Ovary (tissue), 9 donors: ENCODE measurements around the gene MRPL2. TPM values are rescaled to one million over a fixed set of nuclear protein-coding genes. Genes with fewer than 3 reads are reported as not detected.

Experiments
- DNase-seq, 5 donors: peaks; one replicate each; pipeline ENCODE4 v3.0.0-alpha.2; 2019 to 2020
- H3K27ac ChIP-seq, 2 donors: fragments of 200-600 bp; one replicate each; pipeline versions ENCODE4 v1.5.1 to v1.8.0; 2019 to 2022
- H3K27me3 ChIP-seq: fragments of 200-600 bp; one replicate; pipeline ENCODE4 v1.8.0; 2022
- H3K36me3 ChIP-seq: fragments of 200-600 bp; sonication (generic); one replicate; pipeline ENCODE4 v1.5.1; 2019
- H3K4me1 ChIP-seq: one replicate; pipeline ENCODE4 v1.8.1; 2013; ENCODE audit warnings: mild to moderate bottlenecking, moderate library complexity; ENCODE audit not compliant: insufficient read depth
- H3K4me3 ChIP-seq: fragments of 200-600 bp; sonication (generic); one replicate; pipeline ENCODE4 v1.5.1; 2017
- H3K9me3 ChIP-seq, 2 donors: fragments of 200-600 bp in 1 of 2; sonication (generic) in 1 of 2; one replicate each; pipeline versions ENCODE4 v1.5.1 to v1.8.1; 2013 to 2019; ENCODE audit warnings: mild to moderate bottlenecking in 1 of 2, moderate library complexity in 1 of 2
- EP300 ChIP-seq: sonication (generic); formaldehyde crosslinking; IDR thresholded peaks from one replicate; pipeline ENCODE4 v1.6.1; 2017; ENCODE audit warnings: antibody characterized with exemption
- POLR2A ChIP-seq: fragments of 450-650 bp; IDR thresholded peaks from one replicate; pipeline ENCODE4 v1.6.1; 2017; ENCODE audit warnings: antibody characterized with exemption, mild to moderate bottlenecking, moderate library complexity
- WGBS, 3 donors: extraction: QIAGEN DNeasy Blood & Tissue Kit in 1 of 3; methylation state at CpG; one replicate each; pipeline versions ENCODE4 v1.1.5 to v1.1.7; 2013 to 2017; 5-methylcytosine and 5-hydroxymethylcytosine counted together
- intact Hi-C, 4 donors: fragments of 100-400 bp; cut with DNase I; formaldehyde crosslinking; loops; one replicate each; pipeline versions ENCODE4 v1.11.0 to v1.15.1; 2022 to 2023
- polyA plus RNA-seq, 2 donors: library from polyadenylated mRNA; stranded (reverse); fragments of 200-250 nt in 1 of 2; fragments of 350-450 nt in 1 of 2; fragmentation: Illumina TruSeq in 1 of 2; extraction: RNeasy Lipid Tissue Mini Kit (QIAGEN cat#74804) in 1 of 2; gene quantifications; one replicate each; pipeline ENCODE4 v1.2.3, GENCODE V29; 2013 to 2014
- total RNA-seq, 7 donors: library from RNA; depleted of rRNA in 2 of 7; stranded (reverse); fragments of >200 nt in 2 of 7; fragmentation: NEBNext Ultra II Directional in 3 of 7; extraction: Animal tissue kit (Norgen Biotek cat#: 25700) in 3 of 7; gene quantifications; one replicate each; pipeline versions ENCODE4 v1.1.0 to v1.2.4, GENCODE V29; 2016 to 2023
- TF ChIP-seq, protein P1 (sequence below), 3 donors: fragments of 450-650 bp in 2 of 3; fragments of 200-600 bp in 1 of 3; IDR thresholded peaks; one replicate each; pipeline versions ENCODE4 v1.5.1 to v1.8.0; 2016 to 2022; ENCODE audit warnings: antibody characterized with exemption in 3 of 3, mild to moderate bottlenecking in 1 of 3
- donor health status: DM: no; HTN: no; CAD: no; lungs with moderate emphysema.
- donor health status: DM: no; HTN: no; CAD: no.
- donor health status: Bipolar disorder and iron deficiency.
- donor health status: DM: yes; HTN: yes; CAD: no.
- donor health status: DM: no; HTN: no; CAD: no.
- donor health status: DM: yes; HTN: yes; CAD: no.

The MRPL2 gene
- total and polyA plus RNA-seq, 9 donors, result 11.5 to 56.7 (median 47.3) TPM

- H3K9me3 ChIP-seq, result no peaks in the 10 kb centered on the region
- no peak for TF ChIP-seq EP300
- no peak for TF ChIP-seq POLR2A
- TF ChIP-seq, protein P1, sequence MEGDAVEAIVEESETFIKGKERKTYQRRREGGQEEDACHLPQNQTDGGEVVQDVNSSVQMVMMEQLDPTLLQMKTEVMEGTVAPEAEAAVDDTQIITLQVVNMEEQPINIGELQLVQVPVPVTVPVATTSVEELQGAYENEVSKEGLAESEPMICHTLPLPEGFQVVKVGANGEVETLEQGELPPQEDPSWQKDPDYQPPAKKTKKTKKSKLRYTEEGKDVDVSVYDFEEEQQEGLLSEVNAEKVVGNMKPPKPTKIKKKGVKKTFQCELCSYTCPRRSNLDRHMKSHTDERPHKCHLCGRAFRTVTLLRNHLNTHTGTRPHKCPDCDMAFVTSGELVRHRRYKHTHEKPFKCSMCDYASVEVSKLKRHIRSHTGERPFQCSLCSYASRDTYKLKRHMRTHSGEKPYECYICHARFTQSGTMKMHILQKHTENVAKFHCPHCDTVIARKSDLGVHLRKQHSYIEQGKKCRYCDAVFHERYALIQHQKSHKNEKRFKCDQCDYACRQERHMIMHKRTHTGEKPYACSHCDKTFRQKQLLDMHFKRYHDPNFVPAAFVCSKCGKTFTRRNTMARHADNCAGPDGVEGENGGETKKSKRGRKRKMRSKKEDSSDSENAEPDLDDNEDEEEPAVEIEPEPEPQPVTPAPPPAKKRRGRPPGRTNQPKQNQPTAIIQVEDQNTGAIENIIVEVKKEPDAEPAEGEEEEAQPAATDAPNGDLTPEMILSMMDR (IDR thresholded peaks at IDR 0.05), result no peak
- H3K4me3 ChIP-seq, result no peak overlapping the region
- H3K4me1 ChIP-seq, result peaks cover 18% of the 10 kb centered on the region
- H3K27me3 ChIP-seq, result no peaks in the 10 kb centered on the region
- 80 to 88% (median 87%) methylated on average over 4 of the region's 4 CpGs for WGBS, 3 donors
- no peak overlapping the region for H3K27ac ChIP-seq
- DNase-seq, result peak in 1 of 5 donors; percentile 22
- H3K36me3 ChIP-seq, result no peaks in the 10 kb centered on the region
- intact Hi-C loops, result no loop called here
Observed at GRCh38 chr6:43081043-43081442, 21.8 kb upstream of the MRPL2 start.

DNA sequence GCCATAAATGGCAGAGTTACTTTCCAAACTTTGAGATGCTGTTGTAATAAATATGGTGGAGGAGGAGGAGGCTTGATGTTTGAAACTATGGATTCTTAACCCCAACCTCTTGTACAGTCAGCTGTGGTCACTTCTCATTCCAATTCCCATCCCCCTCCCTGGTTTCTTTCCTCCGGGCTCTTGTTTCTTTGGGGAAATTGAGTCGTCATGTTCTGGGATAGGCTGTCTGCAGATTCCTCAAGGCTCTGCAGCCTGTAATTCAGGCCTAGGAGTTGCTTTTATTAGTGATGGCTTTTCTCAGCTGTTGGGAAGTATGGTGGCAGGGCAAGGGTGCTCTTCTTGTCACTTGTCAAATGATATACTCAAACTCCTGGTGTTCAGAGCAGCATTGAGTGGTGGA, 19.5 kb upstream of the MRPL2 start:
- Histone ChIP-seq H3K27ac (no peak overlapping the region), H3K4me3 (no peak overlapping the region), H3K4me1 (peaks cover 23% of the 10 kb centered on the region), H3K36me3 (no peaks in the 10 kb centered on the region), H3K27me3 (no peaks in the 10 kb centered on the region), H3K9me3 (no peaks in the 10 kb centered on the region)
- WGBS, 3 donors, result 44 to 51% (median 50%) methylated on average over 2 of the region's 2 CpGs
- intact Hi-C loops, result loop anchor here in 2 of 4 donors (5.0 to 10.0 kb wide), 2 partner anchors 44 to 46 kb away; no protein-coding TSS in a partner anchor
- DNase-seq, result no peak
- TF ChIP-seq, protein P1 (IDR thresholded peaks at IDR 0.05), result no peak
- no peak for TF ChIP-seq POLR2A
- TF ChIP-seq EP300, result no peak

DNA sequence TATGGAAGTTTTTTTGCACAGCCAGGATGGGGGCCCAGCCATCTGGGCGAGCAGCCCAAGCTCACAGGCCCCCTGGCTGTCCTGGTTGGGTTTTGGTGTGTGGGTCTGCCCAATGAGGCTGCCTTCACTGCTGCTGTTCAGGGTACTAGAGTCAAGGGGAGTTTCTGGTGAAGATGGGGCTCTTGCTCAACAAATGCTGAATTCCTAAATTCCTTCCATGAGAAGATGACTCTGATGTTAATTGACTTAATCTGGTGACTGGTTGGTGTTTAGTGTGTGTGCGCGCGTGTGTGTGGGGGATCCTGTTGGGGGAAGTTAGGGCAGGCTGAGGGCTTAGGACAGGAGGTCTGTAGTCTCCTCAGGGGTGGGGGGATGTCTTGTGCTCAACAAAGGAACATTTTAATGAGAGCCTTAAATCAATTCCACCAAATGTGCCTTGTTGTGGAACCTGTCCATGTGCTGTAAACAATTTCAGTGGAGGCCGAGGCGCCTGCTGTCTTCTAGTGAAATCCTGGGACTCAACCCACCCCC, 18.8 kb upstream of the MRPL2 start:
- peak overlapping the region; percentile 68 for H3K4me3 ChIP-seq
- no peaks in the 10 kb centered on the region for H3K36me3 ChIP-seq
- H3K27me3 ChIP-seq, result no peaks in the 10 kb centered on the region
- H3K27ac ChIP-seq, result no peak overlapping the region
- intact Hi-C loops, result loop anchor here in 2 of 4 donors (5.0 to 10.0 kb wide), 2 partner anchors 44 to 47 kb away; no protein-coding TSS in a partner anchor
- 43 to 51% (median 49%) methylated on average over 6 of the region's 6 CpGs for WGBS, 3 donors
- H3K4me1 ChIP-seq, result peaks cover 18% of the 10 kb centered on the region
- H3K9me3 ChIP-seq, result no peaks in the 10 kb centered on the region
- no peak for TF ChIP-seq POLR2A
- TF ChIP-seq EP300, result no peak
- TF ChIP-seq, protein P1 (IDR thresholded peaks at IDR 0.05), result no peak
- DNase-seq, result no peak

DNA sequence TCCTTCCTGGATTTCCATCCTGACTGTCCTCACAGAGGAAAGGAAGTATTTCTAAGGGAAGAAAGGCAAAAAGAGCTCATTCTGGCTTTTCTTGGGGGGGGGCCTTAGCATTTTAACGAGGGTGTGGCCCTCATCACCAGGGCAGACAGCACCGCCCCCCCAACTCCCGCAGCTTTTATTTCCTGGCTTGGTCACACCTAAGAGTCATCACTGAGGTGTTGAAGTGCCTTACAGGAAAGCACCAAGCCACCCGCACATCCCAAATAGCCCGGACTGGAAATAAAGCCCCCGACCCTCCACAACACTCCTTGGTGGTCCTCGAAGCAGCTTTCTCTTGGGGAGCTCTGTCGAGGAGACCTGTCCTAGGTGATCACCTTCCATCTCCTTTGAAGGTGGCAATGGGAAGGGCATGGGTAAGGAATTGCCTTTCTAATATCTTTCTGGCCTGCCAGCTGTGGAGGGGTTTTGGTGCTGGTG, 18.1 kb upstream of the MRPL2 start:
- DNase-seq, result no peak
- TF ChIP-seq POLR2A (no peak), EP300 (no peak)
- TF ChIP-seq, protein P1 (IDR thresholded peaks at IDR 0.05), result no peak
- intact Hi-C loops, result loop anchor here in 2 of 4 donors (5.0 to 10.0 kb wide), 2 partner anchors 45 to 47 kb away; no protein-coding TSS in a partner anchor
- 5 to 11% (median 10%) methylated on average over 8 of the region's 8 CpGs for WGBS, 3 donors
- Histone ChIP-seq H3K27ac (peak overlapping the region in 1 of 2 donors; percentile 66), H3K9me3 (no peaks in the 10 kb centered on the region), H3K4me3 (peak overlapping the region; percentile 68), H3K4me1 (peaks cover 17% of the 10 kb centered on the region), H3K27me3 (no peaks in the 10 kb centered on the region), H3K36me3 (no peaks in the 10 kb centered on the region)
